ENCODE results near the gene AP3B1.

Gene AP3B1

GRCh38 chr5:78046006-78046405 is 248.5 kb downstream of the AP3B1 start:
- TF ChIP-seq CTCF (IDR thresholded peaks at IDR 0.05; ENCODE audit: low read depth, low read length, missing control alignments), result no peak
- H3K4me3 ChIP-seq (replicated peaks; ENCODE audit: low read depth, low read length), result no peak overlapping the region
- no peak for DNase-seq (ENCODE audit: extremely low read depth, low read depth)

GRCh38 chr5:78041805-78042204 is 252.7 kb downstream of the AP3B1 start:
- TF ChIP-seq CTCF (IDR thresholded peaks at IDR 0.05; ENCODE audit: low read depth, low read length, missing control alignments), result no peak
- no peak overlapping the region for H3K4me3 ChIP-seq (replicated peaks; ENCODE audit: low read depth, low read length)
- DNase-seq (ENCODE audit: extremely low read depth, low read depth), result no peak

GRCh38 chr5:78025540-78025939 is 269.0 kb downstream of the AP3B1 start:
- no peak for DNase-seq (ENCODE audit: extremely low read depth, low read depth)
- no peak for TF ChIP-seq CTCF (IDR thresholded peaks at IDR 0.05; ENCODE audit: low read depth, low read length, missing control alignments)

GRCh38 chr5:78019744-78020143 is 274.8 kb downstream of the AP3B1 start:
- no peak for TF ChIP-seq CTCF (IDR thresholded peaks at IDR 0.05; ENCODE audit: low read depth, low read length, missing control alignments)

More at GRCh38 chr5:78025540-78025939, 269.0 kb downstream of the AP3B1 start:
- H3K4me3 ChIP-seq (replicated peaks; ENCODE audit: low read depth, low read length), result no peak overlapping the region

GRCh38 chr5:78016863-78017529 is 277.5 kb downstream of the AP3B1 start:
- DNase-seq (ENCODE audit: extremely low read depth, low read depth), result no peak

More at GRCh38 chr5:78019744-78020143, 274.8 kb downstream of the AP3B1 start:
- H3K4me3 ChIP-seq (replicated peaks; ENCODE audit: low read depth, low read length), result no peak overlapping the region
- no peak for DNase-seq (ENCODE audit: extremely low read depth, low read depth)

GRCh38 chr5:78009937-78010527 is 284.5 kb downstream of the AP3B1 start:
- no peak overlapping the region for H3K4me3 ChIP-seq (replicated peaks; ENCODE audit: low read depth, low read length)
- TF ChIP-seq CTCF (IDR thresholded peaks at IDR 0.05; ENCODE audit: low read depth, low read length, missing control alignments), result no peak
- peak; percentile 9 for DNase-seq (ENCODE audit: extremely low read depth, low read depth)

More at GRCh38 chr5:78016863-78017529, 277.5 kb downstream of the AP3B1 start:
- no peak overlapping the region for H3K4me3 ChIP-seq (replicated peaks; ENCODE audit: low read depth, low read length)
- no peak for TF ChIP-seq CTCF (IDR thresholded peaks at IDR 0.05; ENCODE audit: low read depth, low read length, missing control alignments)

Data from HFF-Myc (cell line).